Airway epithelial cell (primary cell): ENCODE data around the gene EHHADH. TPM values are rescaled to one million over a fixed set of nuclear protein-coding genes. Genes with fewer than 3 reads are reported as not detected.

Experiments used
- total RNA-seq: library from RNA; depleted of rRNA; stranded (reverse); fragments of >200 nt; gene quantifications from 2 replicates; pipeline ENCODE4 v1.2.3, GENCODE V29; 2015

The EHHADH gene
- 5.4 and 6.1 TPM in 2 replicates for total RNA-seq

GRCh38 chr3:185253645-185254410, at the start of gene EHHADH:
Gene EHHADH (minus strand): TSS chr3:185254049. CDS start chr3:185254022, 27 bp downstream.

GRCh38 chr3:185152410-185153170, 101.3 kb downstream of the EHHADH start, which contains the start of gene C3orf70:
Gene C3orf70 (minus strand): TSS chr3:185153060. CDS start chr3:185152823, 237 bp downstream.

Other genes with a start within 250 kb of the EHHADH start
- under 0.01 TPM in 1 of 2 replicates, not detected in the other for gene C3orf70, start 101.0 kb downstream of the EHHADH start, total RNA-seq
- gene MAP3K13, start 109.1 kb upstream of the EHHADH start, total RNA-seq, result 19.0 and 21.9 TPM in 2 replicates
- 24.0 and 31.1 TPM in 2 replicates for gene TMEM41A, start 245.0 kb upstream of the EHHADH start, total RNA-seq